NCI-H1694 treated with DMSO at 0.1 percent for 48 hours (cell line): ENCODE data around the gene BAD.
"Not testable (repeated sequence)": the region's sequence is repeated elsewhere in the genome, so short reads cannot be mapped to it uniquely, and the experiment has no call there.

Experiments used
- DNase-seq: peaks from one replicate; lab custom pipeline; 2025; lab: John Stamatoyannopoulos, UW

The BAD gene

GRCh38 chr11:64256300-64256699, 28.2 kb downstream of the BAD start:
- DNase-seq = no peak

GRCh38 chr11:64255135-64256128, 29.0 kb downstream of the BAD start:
- no peak for DNase-seq

- DNase-seq = no peak
Observed at GRCh38 chr11:64254326-64254725, 30.1 kb downstream of the BAD start.

- DNase-seq = no peak
Observed at GRCh38 chr11:64253481-64253880, 31.0 kb downstream of the BAD start.

GRCh38 chr11:64253043-64253442, 31.4 kb downstream of the BAD start:
- DNase-seq = no peak

GRCh38 chr11:64252003-64252872, 32.2 kb downstream of the BAD start:
- no peak for DNase-seq

- no peak for DNase-seq
Observed at GRCh38 chr11:64251753-64252002, 32.8 kb downstream of the BAD start.

- DNase-seq = no peak
Observed at GRCh38 chr11:64251016-64251752, 33.3 kb downstream of the BAD start, which contains the start of gene PLCB3. PLCB3 (plus strand) TSS chr11:64251530; CDS start chr11:64251650, 120 bp downstream.

- DNase-seq = no peak
Observed at GRCh38 chr11:64250415-64251015, 34.0 kb downstream of the BAD start.

GRCh38 chr11:64249563-64250414, 34.7 kb downstream of the BAD start:
- DNase-seq = no peak

GRCh38 chr11:64249038-64249437, 35.4 kb downstream of the BAD start:
- DNase-seq = no peak

- DNase-seq = no peak
Observed at GRCh38 chr11:64248578-64248977, 35.9 kb downstream of the BAD start.

- DNase-seq = no peak
Observed at GRCh38 chr11:64247729-64248531, 36.5 kb downstream of the BAD start.

- peak; percentile 46 for DNase-seq
Observed at GRCh38 chr11:64246871-64247728, 37.4 kb downstream of the BAD start, which contains the start of gene PPP1R14B. PPP1R14B (minus strand) TSS chr11:64246943; CDS start chr11:64246673, 270 bp downstream.

GRCh38 chr11:64246621-64246870, 37.9 kb downstream of the BAD start:
- not testable (repeated sequence) for DNase-seq

- DNase-seq = no peak
Observed at GRCh38 chr11:64245797-64246620, 38.5 kb downstream of the BAD start.

- DNase-seq = no peak
Observed at GRCh38 chr11:64245401-64245796, 39.1 kb downstream of the BAD start.

GRCh38 chr11:64244966-64245365, 39.5 kb downstream of the BAD start:
- no peak for DNase-seq
